Keratinocyte (primary cell): Measurements from ENCODE around the gene GCK. TPM values are rescaled to one million over a fixed set of nuclear protein-coding genes. Genes with fewer than 3 reads are reported as not detected.
A peak's percentile ranks its signal among the peaks of the same experiment; 100 is the strongest.

ENCODE experiments used
- DNase-seq: peaks from one replicate; pipeline ENCODE4 v3.0.0-alpha.2; 2011; ENCODE audit warnings: low read depth, missing footprints, low spot score
- FAIRE-seq: peaks from 2 replicates; lab custom pipeline; 2011; peaks lifted over from hg19 to GRCh38; lab: Jason Lieb, UNC
- H2AFZ ChIP-seq: 2 replicates; pipeline ENCODE4 v1.6.0; 2012; ENCODE audit warnings: low read length, control low read depth, inconsistent platforms; ENCODE audit not compliant: control insufficient read depth
- H3K27ac ChIP-seq: 2 replicates; pipeline ENCODE4 v1.5.1; 2011; ENCODE audit warnings: low read length; ENCODE audit not compliant: control insufficient read depth, insufficient read depth
- H3K27me3 ChIP-seq: 3 replicates; pipeline ENCODE4 v1.6.0; 2011; ENCODE audit warnings: low read length; ENCODE audit not compliant: control insufficient read depth, insufficient read depth; ENCODE audit errors: extremely low read depth
- H3K36me3 ChIP-seq, 2 experiments: 2 replicates in 1 of 2; 3 replicates in 1 of 2; pipeline ENCODE4 v1.5.1; 2011; ENCODE audit warnings: low read length in 2 of 2, mild to moderate bottlenecking in 1 of 2; ENCODE audit not compliant: control insufficient read depth in 2 of 2, insufficient read depth in 2 of 2; ENCODE audit errors: extremely low read depth in 1 of 2
- H3K4me1 ChIP-seq: 3 replicates; pipeline ENCODE4 v1.5.1; 2011; ENCODE audit warnings: low read length; ENCODE audit not compliant: control insufficient read depth, insufficient read depth; ENCODE audit errors: extremely low read depth
- H3K4me2 ChIP-seq: 3 replicates; pipeline ENCODE4 v1.6.0; 2011; ENCODE audit warnings: low read depth, low read length; ENCODE audit not compliant: control insufficient read depth, insufficient read depth; ENCODE audit errors: extremely low read depth
- H3K4me3 ChIP-seq, 3 experiments: fragments of 200-600 bp in 1 of 3; sonication (generic) in 1 of 3; 2 replicates in 2 of 3; 3 replicates in 1 of 3; pipeline ENCODE4 v1.5.1; 2011 to 2016; ENCODE audit warnings: low read length in 3 of 3, mild to moderate bottlenecking in 3 of 3, control low read depth in 2 of 3, inconsistent platforms in 1 of 3, low read depth in 1 of 3, mixed read lengths in 1 of 3, mixed run types in 1 of 3, moderate library complexity in 1 of 3; ENCODE audit not compliant: control insufficient read depth in 2 of 3, insufficient read depth in 2 of 3; ENCODE audit errors: extremely low read depth in 1 of 3
- H3K79me2 ChIP-seq: 2 replicates; pipeline ENCODE4 v1.6.0; 2012; ENCODE audit warnings: low read length; ENCODE audit not compliant: control insufficient read depth, insufficient read depth
- H3K9ac ChIP-seq: 3 replicates; pipeline ENCODE4 v1.6.0; 2011; ENCODE audit warnings: low read length; ENCODE audit not compliant: control insufficient read depth, insufficient read depth; ENCODE audit errors: extremely low read depth
- H3K9me1 ChIP-seq: 3 replicates; pipeline ENCODE4 v1.6.0; 2011; ENCODE audit warnings: low read length; ENCODE audit not compliant: control insufficient read depth, insufficient read depth; ENCODE audit errors: extremely low read depth
- H3K9me3 ChIP-seq: 2 replicates; pipeline ENCODE4 v1.5.1; 2012; ENCODE audit warnings: low read depth, low read length; ENCODE audit not compliant: control insufficient read depth
- H4K20me1 ChIP-seq: 3 replicates; pipeline ENCODE4 v1.6.0; 2011; ENCODE audit warnings: low read length; ENCODE audit not compliant: control insufficient read depth, insufficient read depth; ENCODE audit errors: extremely low read depth
- CTCF ChIP-seq, 3 experiments: IDR thresholded peaks in 1 of 3; conservative IDR thresholded peaks in 1 of 3; optimal IDR thresholded peaks in 1 of 3; 2 replicates in 2 of 3; 3 replicates in 1 of 3; pipeline versions ENCODE3 to v1.5.1; 2011; ENCODE audit warnings: low read length in 3 of 3, mild to moderate bottlenecking in 3 of 3, moderate library complexity in 2 of 3, control low read depth in 1 of 3, inconsistent platforms in 1 of 3; ENCODE audit not compliant: insufficient read depth in 2 of 3; ENCODE audit errors: extremely low read depth in 1 of 3
- EZH2 ChIP-seq: IDR thresholded peaks from one replicate; pipeline ENCODE4 v1.6.1; 2012; ENCODE audit warnings: inconsistent platforms, mild to moderate bottlenecking, low read length, moderate library complexity
- dilution Hi-C: fragments of 300-500 bp; cut with MboI; formaldehyde crosslinking; loops from one replicate; pipeline ENCODE4 v1.7.0; 2020; ENCODE audit warnings: low sequenced_read_pairs; ENCODE audit not compliant: extremely low pct_ligation_motif_present
- polyA plus RNA-seq, 5 experiments: library from polyadenylated mRNA; depleted of rRNA in 3 of 5; stranded (reverse) in 3 of 5; stranded (forward) in 1 of 5; unstranded in 1 of 5; fragments of >200 nt; gene quantifications; 1 replicate in 1 of 5; 2 replicates in 3 of 5; 3 replicates in 1 of 5; pipeline versions ENCODE4 v1.2.1 to v1.2.3, GENCODE V29; 2011 to 2012; ENCODE audit warnings: missing spikeins in 2 of 5, low read depth in 1 of 5, low replicate concordance in 1 of 5

GCK gene
- polyA plus RNA-seq, 1 donor (not counting 4 experiments of a cell fraction or from before 2014, with no cell fraction given) = not detected

GRCh38 chr7:44108768-44109750 lies 80.2 kb downstream of the GCK start:
- no peaks in the 10 kb centered on the region for H4K20me1 ChIP-seq
- no peaks in the 10 kb centered on the region for H3K9me1 ChIP-seq
- H3K4me1 ChIP-seq = peaks cover 10% of the 10 kb centered on the region
- TF ChIP-seq EZH2 = no peak
- TF ChIP-seq CTCF (optimal IDR thresholded peaks at IDR 0.05 in 1 of 3, IDR thresholded peaks at IDR 0.05 in 1 of 3, conservative IDR thresholded peaks at IDR 0.05 in 1 of 3; ENCODE audit: extremely low read depth in 1 of 3, insufficient read depth in 2 of 3, low read length in 3 of 3) = peak in 1 of 3 experiments; percentile 13
- H3K36me3 ChIP-seq = no peaks in the 10 kb centered on the region
- H3K4me3 ChIP-seq = no peak overlapping the region
- FAIRE-seq (no peak), DNase-seq (no peak)
- no peak overlapping the region for H3K4me2 ChIP-seq
- dilution Hi-C loops = no loop called here
- H3K9me3 ChIP-seq = no peaks in the 10 kb centered on the region
- no peaks in the 10 kb centered on the region for H3K79me2 ChIP-seq
- no peak overlapping the region for H3K9ac ChIP-seq
- H3K27me3 ChIP-seq = peaks cover 11% of the 10 kb centered on the region
- no peak overlapping the region for H3K27ac ChIP-seq
- H2AFZ ChIP-seq = no peak overlapping the region

- H3K4me3 ChIP-seq = no peak overlapping the region
- no peaks in the 10 kb centered on the region for H3K36me3 ChIP-seq
- dilution Hi-C loops = no loop called here
- H3K9me1 ChIP-seq = no peaks in the 10 kb centered on the region
- H3K4me1 ChIP-seq = peaks cover 11% of the 10 kb centered on the region
- no peak for FAIRE-seq
- TF ChIP-seq EZH2 (no peak), CTCF (optimal IDR thresholded peaks at IDR 0.05 in 1 of 3, IDR thresholded peaks at IDR 0.05 in 1 of 3, conservative IDR thresholded peaks at IDR 0.05 in 1 of 3; ENCODE audit: extremely low read depth in 1 of 3, insufficient read depth in 2 of 3, low read length in 3 of 3) (no peak)
- H3K4me2 ChIP-seq = no peak overlapping the region
- no peak overlapping the region for H3K27ac ChIP-seq
- peaks cover 11% of the 10 kb centered on the region for H3K27me3 ChIP-seq
- H3K9me3 ChIP-seq = no peaks in the 10 kb centered on the region
- no peak overlapping the region for H3K9ac ChIP-seq
- no peak overlapping the region for H2AFZ ChIP-seq
- no peaks in the 10 kb centered on the region for H3K79me2 ChIP-seq
- H4K20me1 ChIP-seq = no peaks in the 10 kb centered on the region
- no peak for DNase-seq
These were observed 81.1 kb downstream of the GCK start for GRCh38 chr7:44107961-44108767.
